Astrocyte of the spinal cord (primary cell): ENCODE results near the gene SHOX.
"Not testable (repeated sequence)": the region's sequence is repeated elsewhere in the genome, so short reads cannot be mapped to it uniquely, and the experiment has no call there.

Source experiments
- DNase-seq: peaks from one replicate; pipeline ENCODE4 v3.0.0; 2011; ENCODE audit warnings: low read depth, low spot score
- H3K4me3 ChIP-seq: 2 replicates; pipeline ENCODE4 v1.5.1; 2011; ENCODE audit warnings: low read depth, mild to moderate bottlenecking, low read length, moderate library complexity
- CTCF ChIP-seq: IDR thresholded peaks from 2 replicates; pipeline ENCODE4 v1.5.1; 2012; ENCODE audit warnings: low read depth, mild to moderate bottlenecking, low read length, inconsistent platforms
- in situ Hi-C: cut with HindIII; loops from 2 replicates; pipeline ENCODE4 v1.10.0; 2017; ENCODE audit warnings: low sequenced_read_pairs

Gene SHOX

GRCh38 chrX:630612-631496 is at the start of gene SHOX:
SHOX (plus strand) TSS chrX:630791; CDS start chrX:630898, 107 bp downstream.
- H3K4me3 ChIP-seq = no peak within 1 kb of the TSS
- TF ChIP-seq CTCF = no peak
- no peak for DNase-seq
- in situ Hi-C loops = no loop called here

GRCh38 chrX:581066-581465 is 49.5 kb upstream of the SHOX start:
- TF ChIP-seq CTCF = no peak
- DNase-seq = no peak
- in situ Hi-C loops = no loop called here
- H3K4me3 ChIP-seq = no peak overlapping the region

- in situ Hi-C loops = no loop called here
- TF ChIP-seq CTCF = no peak
- H3K4me3 ChIP-seq = no peak overlapping the region
- no peak for DNase-seq
Observed at GRCh38 chrX:581720-582298, 48.8 kb upstream of the SHOX start.

GRCh38 chrX:584572-584971 is 46.0 kb upstream of the SHOX start:
- H3K4me3 ChIP-seq = no peak overlapping the region
- no peak for TF ChIP-seq CTCF
- no peak for DNase-seq
- in situ Hi-C loops = no loop called here

- TF ChIP-seq CTCF = no peak
- in situ Hi-C loops = no loop called here
- DNase-seq = no peak
Observed at GRCh38 chrX:585115-585808, 45.3 kb upstream of the SHOX start.

GRCh38 chrX:586351-586750 is 44.2 kb upstream of the SHOX start:
- TF ChIP-seq CTCF = no peak
- H3K4me3 ChIP-seq = no peak overlapping the region
- DNase-seq = no peak

More at GRCh38 chrX:585115-585808, 45.3 kb upstream of the SHOX start:
- no peak overlapping the region for H3K4me3 ChIP-seq

GRCh38 chrX:589261-589660 is 41.3 kb upstream of the SHOX start:
- in situ Hi-C loops, H3K4me3 ChIP-seq, DNase-seq: not testable (repeated sequence)

More at GRCh38 chrX:586351-586750, 44.2 kb upstream of the SHOX start:
- in situ Hi-C loops = no loop called here
